ENCODE results near the gene SERPINB1. TPM values are rescaled to one million over a fixed set of nuclear protein-coding genes. Genes with fewer than 3 reads are reported as not detected.

The SERPINB1 gene
- total and polyA plus RNA-seq, 10 of the 15 experiments (the other 5 are each of a cell fraction or from before 2014, with no cell fraction given), result 0.45 to 2.4 (median 0.83) TPM

GRCh38 chr6:2807342-2808090 lies 34.1 kb downstream of the SERPINB1 start:
- DNase-seq (ENCODE audit: low read depth, low spot score), result no peak
- ChIA-PET POLR2A (no interaction called here), CTCF (interaction anchor here (1.1 kb wide), 1 partner anchor 16 kb away, joined by 5 read pairs; no protein-coding TSS in a partner anchor), RAD21 (ENCODE audit: unreplicated experiment) (no interaction called here), SMC1A (ENCODE audit: uncharacterized antibody, unreplicated experiment) (interaction anchor here (0.8 kb wide), 1 partner anchor 145 kb away, joined by 3 read pairs; no protein-coding TSS in a partner anchor)
- intact Hi-C loops (cut with micrococcal nuclease; ENCODE audit: unreplicated experiment), result no loop called here
- Histone ChIP-seq H2AFZ (ENCODE audit: control insufficient read depth, low read depth, low read length) (no peak overlapping the region), H4K20me1 (ENCODE audit: control insufficient read depth, insufficient read depth) (no peaks in the 10 kb centered on the region), H3K27ac (ENCODE audit: control insufficient read depth, insufficient read depth) (no peak overlapping the region), H3K4me1 (ENCODE audit: control insufficient read depth, insufficient read depth, low read length) (no peaks in the 10 kb centered on the region), H3K9ac (ENCODE audit: control insufficient read depth, insufficient read depth, low read length) (no peak overlapping the region), H3K4me2 (ENCODE audit: control insufficient read depth, insufficient read depth) (no peak overlapping the region), H3K36me3 (ENCODE audit: control insufficient read depth in 2 of 2, insufficient read depth in 2 of 2, low read length in 1 of 2) (no peaks in the 10 kb centered on the region), H3K9me3 (replicated peaks; ENCODE audit: control insufficient read depth, insufficient read depth, low read length) (no peaks in the 10 kb centered on the region), H3K27me3 (replicated peaks in 1 of 2; ENCODE audit: control insufficient read depth in 2 of 2, insufficient read depth in 2 of 2, low read length in 1 of 2) (no peaks in the 10 kb centered on the region), H3K79me2 (ENCODE audit: control insufficient read depth, insufficient read depth, low read length) (no peaks in the 10 kb centered on the region), H3K4me3 (no peak overlapping the region)
- in situ Hi-C loops (cut with MboI), result no loop called here
- TF ChIP-seq E2F4 (IDR thresholded peaks at IDR 0.05; ENCODE audit: low read depth, low read length) (no peak), HDAC2 (IDR thresholded peaks at IDR 0.05) (no peak), HCFC1 (IDR thresholded peaks at IDR 0.05; ENCODE audit: low read length) (no peak), KAT2A (conservative IDR thresholded peaks at IDR 0.05; ENCODE audit: control insufficient read depth, low read depth, low read length) (no peak)
- no peak for FAIRE-seq
- WGBS (ENCODE audit: insufficient coverage, insufficient replicate concordance, low lambda C conversion rate, missing lambda C conversion rate), result 74% methylated on average over 9 of the region's 9 CpGs
- no peak for ATAC-seq
- BruUV-seq (replicated peaks), result no TSS peak

GRCh38 chr6:2806644-2807043 lies 35.0 kb downstream of the SERPINB1 start:
- no peaks in the 10 kb centered on the region for H3K27me3 ChIP-seq (replicated peaks in 1 of 2; ENCODE audit: control insufficient read depth in 2 of 2, insufficient read depth in 2 of 2, low read length in 1 of 2)
- ChIA-PET RAD21 (ENCODE audit: unreplicated experiment) (no interaction called here), SMC1A (ENCODE audit: uncharacterized antibody, unreplicated experiment) (interaction anchor here (0.8 kb wide), 1 partner anchor 146 kb away, joined by 3 read pairs; no protein-coding TSS in a partner anchor), POLR2A (no interaction called here), CTCF (interaction anchor here (1.0 kb wide), 2 partner anchors 15 to 184 kb away, joined by 3 to 5 read pairs; no protein-coding TSS in a partner anchor)
- no peaks in the 10 kb centered on the region for H3K36me3 ChIP-seq (ENCODE audit: control insufficient read depth in 2 of 2, insufficient read depth in 2 of 2, low read length in 1 of 2)
- no peak overlapping the region for H3K4me3 ChIP-seq
- 29% methylated on average over 3 of the region's 3 CpGs for WGBS (ENCODE audit: insufficient coverage, insufficient replicate concordance, low lambda C conversion rate, missing lambda C conversion rate)
- H3K9ac ChIP-seq (ENCODE audit: control insufficient read depth, insufficient read depth, low read length), result no peak overlapping the region
- no peak overlapping the region for H2AFZ ChIP-seq (ENCODE audit: control insufficient read depth, low read depth, low read length)
- FAIRE-seq (no peak), ATAC-seq (no peak), DNase-seq (ENCODE audit: low read depth, low spot score) (no peak)
- H3K4me2 ChIP-seq (ENCODE audit: control insufficient read depth, insufficient read depth), result no peak overlapping the region
- no peaks in the 10 kb centered on the region; the same call in 2 of the 3 replicates for H3K9me3 ChIP-seq (replicated peaks; ENCODE audit: control insufficient read depth, insufficient read depth, low read length)
- intact Hi-C loops (cut with micrococcal nuclease; ENCODE audit: unreplicated experiment) (no loop called here), in situ Hi-C loops (cut with MboI) (no loop called here)
- no peaks in the 10 kb centered on the region for H3K4me1 ChIP-seq (ENCODE audit: control insufficient read depth, insufficient read depth, low read length)
- no TSS peak for BruUV-seq (replicated peaks)
- H3K79me2 ChIP-seq (ENCODE audit: control insufficient read depth, insufficient read depth, low read length), result no peaks in the 10 kb centered on the region
- no peak overlapping the region for H3K27ac ChIP-seq (ENCODE audit: control insufficient read depth, insufficient read depth)
- H4K20me1 ChIP-seq (ENCODE audit: control insufficient read depth, insufficient read depth), result no peaks in the 10 kb centered on the region
- TF ChIP-seq PBX3 (IDR thresholded peaks at IDR 0.05; ENCODE audit: insufficient replicate concordance, low read depth, low read length), result no peak
- no peak for TF ChIP-seq NFYB (IDR thresholded peaks at IDR 0.05; ENCODE audit: insufficient read depth, low read depth, low read length)
- TF ChIP-seq ETV6 (conservative IDR thresholded peaks at IDR 0.05 in 1 of 2, IDR thresholded peaks at IDR 0.05 in 1 of 2; ENCODE audit: borderline replicate concordance in 1 of 2, low read depth in 1 of 2), result no peak
- no peak for TF ChIP-seq E2F4 (IDR thresholded peaks at IDR 0.05; ENCODE audit: low read depth, low read length)
- no peak for TF ChIP-seq NFIC (IDR thresholded peaks at IDR 0.05; ENCODE audit: low read depth, low read length)
- no peak for TF ChIP-seq RELB (IDR thresholded peaks at IDR 0.05; ENCODE audit: low read depth)
